MG63 (cell line): ENCODE measurements around the gene DPY19L3. TPM values are rescaled to one million over a fixed set of nuclear protein-coding genes. Genes with fewer than 3 reads are reported as not detected.

Experiments used
- DNase-seq: peaks from one replicate; pipeline ENCODE4 v3.0.0-alpha.2; 2020
- H3K27me3 ChIP-seq: fragments of 250-450 bp; sonication (Bioruptor Pico); 2 replicates; pipeline ENCODE4 v1.5.1; 2020; ENCODE audit warnings: mild to moderate bottlenecking, moderate library complexity
- H3K36me3 ChIP-seq: fragments of 250-450 bp; sonication (Bioruptor Pico); 2 replicates; pipeline ENCODE4 v1.5.1; 2020; ENCODE audit warnings: mild to moderate bottlenecking, moderate library complexity
- H3K4me3 ChIP-seq: fragments of 250-450 bp; sonication (Bioruptor Pico); 2 replicates; pipeline ENCODE4 v1.5.1; 2020; ENCODE audit warnings: mild to moderate bottlenecking, moderate library complexity
- H3K9me3 ChIP-seq: fragments of 250-450 bp; sonication (Bioruptor Pico); 2 replicates; pipeline ENCODE4 v1.5.1; 2020; ENCODE audit warnings: mild to moderate bottlenecking, moderate library complexity
- total RNA-seq: library from RNA; depleted of rRNA; stranded (reverse); fragments of >200 nt; shearing (Covaris generic); gene quantifications from 2 replicates; pipeline ENCODE4 v1.2.3, GENCODE V29; 2014; ENCODE audit warnings: low replicate concordance

The DPY19L3 gene
- total RNA-seq, 1 experiment from 2014 or later: 10.4 TPM

GRCh38 chr19:32380269-32380668 lies 25.3 kb upstream of the DPY19L3 start:
- Histone ChIP-seq H3K4me3 (no peak overlapping the region), H3K9me3 (no peaks in the 10 kb centered on the region), H3K27me3 (no peaks in the 10 kb centered on the region), H3K36me3 (peaks cover 62% of the 10 kb centered on the region)
- no peak for DNase-seq

GRCh38 chr19:32387701-32388392 lies 17.7 kb upstream of the DPY19L3 start:
- H3K27me3 ChIP-seq: no peaks in the 10 kb centered on the region
- peak; percentile 79 for DNase-seq

GRCh38 chr19:32388393-32388855 lies 17.1 kb upstream of the DPY19L3 start:
- H3K36me3 ChIP-seq: peaks cover 27% of the 10 kb centered on the region
- DNase-seq: no peak
- no peaks in the 10 kb centered on the region for H3K27me3 ChIP-seq
- H3K9me3 ChIP-seq: no peaks in the 10 kb centered on the region
- no peak overlapping the region for H3K4me3 ChIP-seq

More at GRCh38 chr19:32387701-32388392, 17.7 kb upstream of the DPY19L3 start:
- H3K9me3 ChIP-seq: no peaks in the 10 kb centered on the region
- no peak overlapping the region for H3K4me3 ChIP-seq
- peaks cover 33% of the 10 kb centered on the region for H3K36me3 ChIP-seq

GRCh38 chr19:32392901-32393300 lies 12.7 kb upstream of the DPY19L3 start:
- Histone ChIP-seq H3K9me3 (no peaks in the 10 kb centered on the region), H3K4me3 (no peak overlapping the region), H3K27me3 (no peaks in the 10 kb centered on the region), H3K36me3 (peaks cover 17% of the 10 kb centered on the region)
- no peak for DNase-seq

GRCh38 chr19:32396046-32396652 lies 9.4 kb upstream of the DPY19L3 start:
- no peak overlapping the region for H3K4me3 ChIP-seq
- peaks cover 14% of the 10 kb centered on the region for H3K36me3 ChIP-seq
- no peaks in the 10 kb centered on the region for H3K27me3 ChIP-seq
- no peak for DNase-seq
- no peaks in the 10 kb centered on the region for H3K9me3 ChIP-seq

GRCh38 chr19:32397671-32398101 lies 7.9 kb upstream of the DPY19L3 start:
- Histone ChIP-seq H3K27me3 (no peaks in the 10 kb centered on the region), H3K9me3 (no peaks in the 10 kb centered on the region), H3K4me3 (no peak overlapping the region), H3K36me3 (peaks cover 14% of the 10 kb centered on the region)
- peak; percentile 90 for DNase-seq

- Histone ChIP-seq H3K27me3 (no peaks in the 10 kb centered on the region), H3K4me3 (no peak overlapping the region), H3K36me3 (peaks cover 11% of the 10 kb centered on the region), H3K9me3 (no peaks in the 10 kb centered on the region)
- DNase-seq: no peak
Measured at GRCh38 chr19:32401992-32402391, 3.6 kb upstream of the DPY19L3 start.

- H3K9me3 ChIP-seq: no peaks in the 10 kb centered on the region
- H3K36me3 ChIP-seq: peaks cover 9% of the 10 kb centered on the region
- H3K27me3 ChIP-seq: no peaks in the 10 kb centered on the region
- H3K4me3 ChIP-seq: no peak overlapping the region
- no peak for DNase-seq
Measured at GRCh38 chr19:32403291-32403995, 2.1 kb upstream of the DPY19L3 start.

- Histone ChIP-seq H3K4me3 (peak overlapping the region; percentile 94), H3K36me3 (peaks cover 19% of the 10 kb centered on the region), H3K27me3 (no peaks in the 10 kb centered on the region), H3K9me3 (no peaks in the 10 kb centered on the region)
- no peak for DNase-seq
Measured at GRCh38 chr19:32404213-32404932, 1.2 kb upstream of the DPY19L3 start.

- Histone ChIP-seq H3K27me3 (no peaks in the 10 kb centered on the region), H3K36me3 (peaks cover 25% of the 10 kb centered on the region), H3K4me3 (peak overlapping the region; percentile 94), H3K9me3 (no peaks in the 10 kb centered on the region)
- DNase-seq: peak; percentile 69
Measured at GRCh38 chr19:32404933-32405430, 588 bp upstream of the DPY19L3 start.

- no peaks in the 10 kb centered on the region for H3K27me3 ChIP-seq
- peak overlapping the region; percentile 94 for H3K4me3 ChIP-seq
- H3K9me3 ChIP-seq: no peaks in the 10 kb centered on the region
- peaks cover 36% of the 10 kb centered on the region for H3K36me3 ChIP-seq
- DNase-seq: no peak
Measured at GRCh38 chr19:32406161-32407003, 812 bp downstream of the DPY19L3 start.

GRCh38 chr19:32407004-32407992 lies 1.7 kb downstream of the DPY19L3 start:
- Histone ChIP-seq H3K27me3 (no peaks in the 10 kb centered on the region), H3K9me3 (no peaks in the 10 kb centered on the region), H3K4me3 (peak overlapping the region; percentile 94), H3K36me3 (peaks cover 43% of the 10 kb centered on the region)
- peak; percentile 32 for DNase-seq

GRCh38 chr19:32415246-32415645 lies 9.7 kb downstream of the DPY19L3 start:
- H3K27me3 ChIP-seq: no peaks in the 10 kb centered on the region
- no peak for DNase-seq
- H3K9me3 ChIP-seq: no peaks in the 10 kb centered on the region
- no peak overlapping the region for H3K4me3 ChIP-seq
- H3K36me3 ChIP-seq: peaks cover 61% of the 10 kb centered on the region

GRCh38 chr19:32415669-32416068 lies 10.1 kb downstream of the DPY19L3 start:
- Histone ChIP-seq H3K9me3 (no peaks in the 10 kb centered on the region), H3K36me3 (peaks cover 59% of the 10 kb centered on the region), H3K4me3 (no peak overlapping the region), H3K27me3 (no peaks in the 10 kb centered on the region)
- no peak for DNase-seq
